ENCODE results near the gene LFNG. TPM values are rescaled to one million over a fixed set of nuclear protein-coding genes. Genes with fewer than 3 reads are reported as not detected.
A peak's percentile ranks its signal among the peaks of the same experiment; 100 is the strongest.

Gene LFNG
- total RNA-seq, 1 donor from 2014 or later: 36.8 TPM

- intact Hi-C loops (cut with DNase I): no loop called here
- H3K4me3 ChIP-seq: no peak overlapping the region
- H3K27me3 ChIP-seq: no peaks in the 10 kb centered on the region
- no peaks in the 10 kb centered on the region for H3K4me1 ChIP-seq
- no peaks in the 10 kb centered on the region for H3K9me3 ChIP-seq
- no peak for DNase-seq (ENCODE audit: extremely low spot score in 2 of 2)
- H3K36me3 ChIP-seq: peaks cover 3 to 72% of the 10 kb centered on the region in 2 donors
- H3K27ac ChIP-seq: no peak overlapping the region
- TF ChIP-seq POLR2AphosphoS5 (IDR thresholded peaks at IDR 0.05; ENCODE audit: insufficient read depth in 1 of 2, low read depth in 1 of 2) (no peak), POLR2A (IDR thresholded peaks at IDR 0.05) (no peak)
- TF ChIP-seq, protein P1, sequence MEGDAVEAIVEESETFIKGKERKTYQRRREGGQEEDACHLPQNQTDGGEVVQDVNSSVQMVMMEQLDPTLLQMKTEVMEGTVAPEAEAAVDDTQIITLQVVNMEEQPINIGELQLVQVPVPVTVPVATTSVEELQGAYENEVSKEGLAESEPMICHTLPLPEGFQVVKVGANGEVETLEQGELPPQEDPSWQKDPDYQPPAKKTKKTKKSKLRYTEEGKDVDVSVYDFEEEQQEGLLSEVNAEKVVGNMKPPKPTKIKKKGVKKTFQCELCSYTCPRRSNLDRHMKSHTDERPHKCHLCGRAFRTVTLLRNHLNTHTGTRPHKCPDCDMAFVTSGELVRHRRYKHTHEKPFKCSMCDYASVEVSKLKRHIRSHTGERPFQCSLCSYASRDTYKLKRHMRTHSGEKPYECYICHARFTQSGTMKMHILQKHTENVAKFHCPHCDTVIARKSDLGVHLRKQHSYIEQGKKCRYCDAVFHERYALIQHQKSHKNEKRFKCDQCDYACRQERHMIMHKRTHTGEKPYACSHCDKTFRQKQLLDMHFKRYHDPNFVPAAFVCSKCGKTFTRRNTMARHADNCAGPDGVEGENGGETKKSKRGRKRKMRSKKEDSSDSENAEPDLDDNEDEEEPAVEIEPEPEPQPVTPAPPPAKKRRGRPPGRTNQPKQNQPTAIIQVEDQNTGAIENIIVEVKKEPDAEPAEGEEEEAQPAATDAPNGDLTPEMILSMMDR (IDR thresholded peaks at IDR 0.05): no peak
Measured at GRCh38 chr7:2545746-2546425, 26.3 kb downstream of the LFNG start.

DNA sequence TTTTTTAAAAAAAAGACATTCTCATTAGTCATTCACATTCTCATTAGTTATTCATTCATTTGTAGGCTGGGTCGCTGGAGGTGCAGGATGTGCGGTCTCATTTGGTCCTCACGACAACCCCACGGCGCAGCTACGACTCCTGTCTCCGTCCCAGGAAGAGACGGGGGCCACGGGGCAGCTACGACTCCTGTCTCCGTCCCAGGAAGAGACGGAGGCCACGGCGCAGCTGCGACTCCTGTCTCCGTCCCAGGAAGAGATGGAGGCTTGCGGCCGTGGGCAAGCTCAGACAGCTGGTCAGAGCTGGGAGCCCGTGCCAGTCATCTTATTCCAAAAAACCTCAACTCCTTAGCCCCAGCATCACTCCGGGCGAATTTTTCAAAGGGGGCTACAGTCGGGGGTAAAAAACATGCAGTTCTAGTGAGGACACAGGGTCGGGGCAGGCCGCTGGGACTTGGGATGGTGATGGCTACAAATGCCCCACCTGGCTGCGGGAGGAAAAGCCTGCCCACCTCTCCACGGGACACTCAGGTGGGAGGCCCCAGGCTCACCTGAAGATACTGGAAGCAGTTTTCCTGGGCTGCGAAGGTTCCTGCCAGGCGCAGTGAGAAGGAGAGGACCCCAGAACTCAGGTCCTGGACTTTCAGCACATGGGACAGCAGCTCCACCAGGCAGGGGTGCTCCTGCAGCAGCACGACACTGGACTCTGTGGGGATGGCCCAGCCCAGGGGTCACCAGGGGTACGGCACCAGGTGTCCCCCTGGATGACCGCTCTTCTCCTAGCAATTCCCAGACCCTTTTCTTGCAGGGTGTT, 27.4 kb downstream of the LFNG start:
- intact Hi-C loops (cut with DNase I): no loop called here
- Histone ChIP-seq H3K4me3 (no peak overlapping the region), H3K9me3 (no peaks in the 10 kb centered on the region), H3K4me1 (peaks cover under 1% of the 10 kb centered on the region), H3K36me3 (peaks cover 3 to 61% of the 10 kb centered on the region in 2 donors), H3K27me3 (no peaks in the 10 kb centered on the region), H3K27ac (no peak overlapping the region)
- TF ChIP-seq POLR2A (IDR thresholded peaks at IDR 0.05) (no peak), POLR2AphosphoS5 (IDR thresholded peaks at IDR 0.05; ENCODE audit: insufficient read depth in 1 of 2, low read depth in 1 of 2) (no peak)
- TF ChIP-seq, protein P1 (IDR thresholded peaks at IDR 0.05): no peak
- no peak for DNase-seq (ENCODE audit: extremely low spot score in 2 of 2)

- TF ChIP-seq POLR2A (IDR thresholded peaks at IDR 0.05): no peak
- TF ChIP-seq, protein P1 (IDR thresholded peaks at IDR 0.05): no peak
- no peak for TF ChIP-seq POLR2AphosphoS5 (IDR thresholded peaks at IDR 0.05; ENCODE audit: insufficient read depth in 1 of 2, low read depth in 1 of 2)
- no peaks in the 10 kb centered on the region for H3K9me3 ChIP-seq
- H3K27me3 ChIP-seq: no peaks in the 10 kb centered on the region
- H3K27ac ChIP-seq: no peak overlapping the region
- H3K4me1 ChIP-seq: peaks cover 36% of the 10 kb centered on the region
- H3K36me3 ChIP-seq: peaks cover 0 to 24% of the 10 kb centered on the region in 2 donors
- intact Hi-C loops (cut with DNase I): loop anchor here (10.0 kb wide), 1 partner anchor 83 kb away; the partner anchor contains the start of gene TTYH3
- no peak overlapping the region for H3K4me3 ChIP-seq
- DNase-seq (ENCODE audit: extremely low spot score in 2 of 2): no peak
Measured at GRCh38 chr7:2551418-2551817, 31.8 kb downstream of the LFNG start.

DNA sequence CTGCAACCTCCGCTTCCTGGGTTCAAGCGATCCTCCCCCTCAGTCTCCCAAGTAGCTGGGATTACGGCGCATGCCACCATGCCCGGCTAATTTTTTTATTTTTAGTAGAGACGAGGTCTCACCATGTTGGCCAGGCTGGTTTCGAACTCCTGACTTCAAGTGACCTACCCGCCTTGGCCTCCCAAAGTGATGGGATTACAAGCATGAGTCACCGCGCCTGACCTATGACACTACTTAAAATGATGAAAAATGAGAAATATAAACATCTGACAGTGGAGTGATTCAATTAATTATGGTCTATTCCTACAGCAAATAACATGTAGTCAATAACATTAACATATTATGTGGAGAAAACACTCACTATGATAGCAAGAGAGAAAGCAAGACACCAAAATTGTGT, 33.5 kb downstream of the LFNG start:
- H3K4me1 ChIP-seq: peaks cover 37% of the 10 kb centered on the region
- intact Hi-C loops (cut with DNase I): loop anchor here (10.0 kb wide), 1 partner anchor 82 kb away; the partner anchor contains the start of gene TTYH3
- DNase-seq (ENCODE audit: extremely low spot score in 2 of 2): no peak
- no peaks in the 10 kb centered on the region for H3K9me3 ChIP-seq
- no peak for TF ChIP-seq POLR2AphosphoS5 (IDR thresholded peaks at IDR 0.05; ENCODE audit: insufficient read depth in 1 of 2, low read depth in 1 of 2)
- TF ChIP-seq POLR2A (IDR thresholded peaks at IDR 0.05): no peak
- H3K4me3 ChIP-seq: no peak overlapping the region
- H3K27me3 ChIP-seq: no peaks in the 10 kb centered on the region
- H3K36me3 ChIP-seq: peaks cover 0 to 11% of the 10 kb centered on the region in 2 donors
- no peak overlapping the region for H3K27ac ChIP-seq

- intact Hi-C loops (cut with DNase I): loop anchor here (10.0 kb wide), 1 partner anchor 81 kb away; the partner anchor contains the start of gene TTYH3
Measured at GRCh38 chr7:2553831-2554581, 34.4 kb downstream of the LFNG start.

More at GRCh38 chr7:2553831-2554581, 34.4 kb downstream of the LFNG start:
- Histone ChIP-seq H3K27me3 (no peaks in the 10 kb centered on the region), H3K27ac (peak overlapping the region; percentile 95), H3K9me3 (no peaks in the 10 kb centered on the region), H3K36me3 (peaks cover 0 to 8% of the 10 kb centered on the region in 2 donors), H3K4me1 (peaks cover 41% of the 10 kb centered on the region), H3K4me3 (peak overlapping the region; percentile 68 to 74)
- TF ChIP-seq, protein P1 (IDR thresholded peaks at IDR 0.05): no peak
- TF ChIP-seq POLR2A (IDR thresholded peaks at IDR 0.05): no peak
- no peak for DNase-seq (ENCODE audit: extremely low spot score in 2 of 2)

Measured in vagina (tissue), 2 donors.